HFF-Myc (cell line): ENCODE measurements around the gene GIMD1.

Experiments
- DNase-seq: peaks from one replicate; pipeline ENCODE4 v3.0.0-alpha.2; 2011; ENCODE audit warnings: low read depth; ENCODE audit errors: extremely low read depth
- H3K4me3 ChIP-seq: replicated peaks from 2 replicates; pipeline ENCODE4 v1.5.1; 2011; ENCODE audit warnings: low read depth, mild to moderate bottlenecking, control low read depth, low read length
- TF ChIP-seq, protein P1 (sequence below): IDR thresholded peaks from 2 replicates; pipeline ENCODE4 v1.5.1; 2012; ENCODE audit warnings: mild to moderate bottlenecking, low read depth, low read length, control low read depth; ENCODE audit errors: missing control alignments

The GIMD1 gene

DNA sequence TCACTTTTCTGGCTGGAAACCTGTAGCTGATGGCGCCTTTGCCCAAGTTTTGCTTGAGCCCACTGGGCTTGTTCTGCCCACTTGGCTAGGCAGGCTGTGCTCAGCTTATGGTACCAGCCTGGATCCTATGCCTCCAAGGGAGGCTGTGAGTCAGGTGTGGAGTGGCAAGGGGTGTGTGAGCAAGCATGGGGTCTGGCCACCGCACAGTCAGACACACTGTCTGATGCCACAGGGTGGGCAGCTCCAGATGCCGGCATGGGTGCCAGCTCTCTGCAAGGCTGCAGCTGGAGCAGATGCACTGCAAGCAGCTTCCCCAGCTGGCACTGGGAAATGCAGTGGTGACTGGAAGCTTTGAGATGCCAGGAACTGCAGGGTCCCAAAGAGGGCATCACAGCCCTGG is 16.3 kb upstream of the GIMD1 start:
- no peak overlapping the region for H3K4me3 ChIP-seq
- DNase-seq: no peak
- TF ChIP-seq, protein P1, sequence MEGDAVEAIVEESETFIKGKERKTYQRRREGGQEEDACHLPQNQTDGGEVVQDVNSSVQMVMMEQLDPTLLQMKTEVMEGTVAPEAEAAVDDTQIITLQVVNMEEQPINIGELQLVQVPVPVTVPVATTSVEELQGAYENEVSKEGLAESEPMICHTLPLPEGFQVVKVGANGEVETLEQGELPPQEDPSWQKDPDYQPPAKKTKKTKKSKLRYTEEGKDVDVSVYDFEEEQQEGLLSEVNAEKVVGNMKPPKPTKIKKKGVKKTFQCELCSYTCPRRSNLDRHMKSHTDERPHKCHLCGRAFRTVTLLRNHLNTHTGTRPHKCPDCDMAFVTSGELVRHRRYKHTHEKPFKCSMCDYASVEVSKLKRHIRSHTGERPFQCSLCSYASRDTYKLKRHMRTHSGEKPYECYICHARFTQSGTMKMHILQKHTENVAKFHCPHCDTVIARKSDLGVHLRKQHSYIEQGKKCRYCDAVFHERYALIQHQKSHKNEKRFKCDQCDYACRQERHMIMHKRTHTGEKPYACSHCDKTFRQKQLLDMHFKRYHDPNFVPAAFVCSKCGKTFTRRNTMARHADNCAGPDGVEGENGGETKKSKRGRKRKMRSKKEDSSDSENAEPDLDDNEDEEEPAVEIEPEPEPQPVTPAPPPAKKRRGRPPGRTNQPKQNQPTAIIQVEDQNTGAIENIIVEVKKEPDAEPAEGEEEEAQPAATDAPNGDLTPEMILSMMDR: no peak

- TF ChIP-seq, protein P1: no peak
- no peak for DNase-seq
- no peak overlapping the region for H3K4me3 ChIP-seq
Observed at GRCh38 chr4:106380179-106380578, 11.6 kb upstream of the GIMD1 start.

DNA sequence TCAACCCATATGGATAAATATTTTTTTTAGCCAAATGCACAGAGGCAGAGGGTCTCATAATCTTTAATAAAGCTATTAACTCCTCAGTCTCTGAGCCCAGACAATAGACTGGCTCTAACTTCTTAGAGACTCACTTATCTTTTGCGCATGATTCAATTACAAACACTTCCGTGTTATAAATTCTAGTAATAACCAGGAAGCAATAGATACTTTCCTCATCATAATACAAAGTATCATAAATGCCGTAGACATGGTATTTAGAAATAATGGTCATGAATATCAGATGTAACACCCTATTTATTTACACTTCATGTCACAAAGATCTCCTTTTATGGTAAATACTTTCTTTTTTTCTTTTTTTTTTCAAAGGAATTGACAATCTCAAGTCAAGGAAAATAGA is 4.4 kb upstream of the GIMD1 start:
- TF ChIP-seq, protein P1: no peak
- H3K4me3 ChIP-seq: no peak overlapping the region
- no peak for DNase-seq

DNA sequence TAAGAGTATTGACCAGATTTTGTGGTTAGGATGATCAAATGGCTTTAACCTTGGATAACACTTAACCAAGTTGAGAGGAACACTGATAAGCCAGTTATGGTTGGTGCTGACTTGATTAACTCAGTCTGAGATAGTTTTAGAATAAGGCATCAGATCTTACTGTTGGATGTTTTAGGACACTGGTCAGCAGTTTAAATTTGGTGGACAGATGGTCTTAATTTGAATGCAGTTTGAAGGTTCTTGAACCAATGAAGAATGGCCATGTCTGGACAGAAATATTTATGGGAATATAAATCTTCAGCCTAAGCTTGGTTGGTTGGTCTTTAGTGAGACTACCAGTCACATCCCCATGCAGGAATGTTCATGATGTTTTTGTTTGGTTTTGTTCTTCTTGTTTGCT is 2.6 kb upstream of the GIMD1 start:
- H3K4me3 ChIP-seq: no peak overlapping the region
- no peak for DNase-seq
- TF ChIP-seq, protein P1: no peak

DNA sequence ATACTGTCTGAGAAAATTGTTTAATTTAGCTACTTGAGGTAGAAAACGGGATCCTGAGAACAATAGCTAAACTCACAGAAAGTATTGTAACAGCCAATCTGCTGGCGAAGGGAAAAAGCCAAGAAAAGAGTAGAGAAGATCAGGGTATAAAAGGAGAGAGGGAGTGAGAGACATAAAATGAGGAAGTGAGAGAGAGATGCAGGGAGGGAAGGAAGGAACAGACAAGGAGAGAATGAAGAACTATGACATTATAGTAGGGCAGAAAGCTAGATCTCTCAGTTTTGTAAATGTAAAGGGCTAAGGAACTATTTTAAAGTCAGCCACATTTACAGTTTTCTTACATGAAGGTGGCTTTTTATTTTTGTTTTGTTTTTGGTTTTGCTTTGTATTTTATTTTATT is 1.6 kb upstream of the GIMD1 start:
- DNase-seq: no peak
- TF ChIP-seq, protein P1: no peak

DNA sequence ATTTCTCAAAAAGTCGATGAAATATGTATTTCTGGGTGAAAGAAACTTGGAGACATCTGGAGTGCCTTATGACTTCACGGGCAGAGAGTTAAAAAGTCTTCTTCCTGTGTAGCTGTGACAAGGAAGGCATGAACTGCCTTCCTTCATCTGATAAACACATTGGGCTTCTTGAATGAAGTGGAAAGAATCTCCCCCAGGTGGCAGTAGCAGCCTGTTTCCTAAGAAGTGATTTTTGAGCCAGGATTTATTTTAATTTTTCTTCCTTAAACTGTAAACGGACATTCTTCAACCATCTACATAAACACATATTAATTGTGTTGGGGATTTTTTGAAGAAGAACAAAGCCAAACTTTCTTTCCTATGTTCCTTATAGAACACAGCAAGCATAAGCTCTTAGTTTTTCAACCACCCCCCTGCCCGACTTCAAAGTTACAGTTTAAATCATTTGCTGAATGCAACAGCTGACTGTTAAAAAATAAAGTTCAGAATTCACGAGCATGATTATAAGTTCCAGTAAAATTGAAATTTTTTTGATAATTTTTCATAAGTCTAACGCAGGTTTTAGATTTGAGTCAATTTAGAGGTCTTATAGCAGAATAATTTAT is 980 bp upstream of the GIMD1 start:
- H3K4me3 ChIP-seq: no peak overlapping the region
- peak; percentile 75 for DNase-seq
- TF ChIP-seq, protein P1: peak; percentile 67

More for the DNA sequence above, 1.6 kb upstream of the GIMD1 start:
- no peak overlapping the region for H3K4me3 ChIP-seq

GRCh38 chr4:106367072-106367471 is 1.5 kb downstream of the GIMD1 start:
- TF ChIP-seq, protein P1: no peak
- no peak overlapping the region for H3K4me3 ChIP-seq
- DNase-seq: no peak
